C4-2B (cell line): ENCODE data around the gene GALNT17.

Experiments
- ZFX ChIP-seq: fragments of 450-650 bp; IDR thresholded peaks from 2 replicates; pipeline ENCODE4 v1.6.1; 2017
- TF ChIP-seq, protein P1 (sequence below): fragments of 450-650 bp; conservative IDR thresholded peaks from 2 replicates; pipeline ENCODE4 v1.5.1; 2017; ENCODE audit warnings: mild to moderate bottlenecking

GRCh38 chr7:71637578-71637977 is 505.6 kb downstream of the GALNT17 start:
- TF ChIP-seq, protein P1, sequence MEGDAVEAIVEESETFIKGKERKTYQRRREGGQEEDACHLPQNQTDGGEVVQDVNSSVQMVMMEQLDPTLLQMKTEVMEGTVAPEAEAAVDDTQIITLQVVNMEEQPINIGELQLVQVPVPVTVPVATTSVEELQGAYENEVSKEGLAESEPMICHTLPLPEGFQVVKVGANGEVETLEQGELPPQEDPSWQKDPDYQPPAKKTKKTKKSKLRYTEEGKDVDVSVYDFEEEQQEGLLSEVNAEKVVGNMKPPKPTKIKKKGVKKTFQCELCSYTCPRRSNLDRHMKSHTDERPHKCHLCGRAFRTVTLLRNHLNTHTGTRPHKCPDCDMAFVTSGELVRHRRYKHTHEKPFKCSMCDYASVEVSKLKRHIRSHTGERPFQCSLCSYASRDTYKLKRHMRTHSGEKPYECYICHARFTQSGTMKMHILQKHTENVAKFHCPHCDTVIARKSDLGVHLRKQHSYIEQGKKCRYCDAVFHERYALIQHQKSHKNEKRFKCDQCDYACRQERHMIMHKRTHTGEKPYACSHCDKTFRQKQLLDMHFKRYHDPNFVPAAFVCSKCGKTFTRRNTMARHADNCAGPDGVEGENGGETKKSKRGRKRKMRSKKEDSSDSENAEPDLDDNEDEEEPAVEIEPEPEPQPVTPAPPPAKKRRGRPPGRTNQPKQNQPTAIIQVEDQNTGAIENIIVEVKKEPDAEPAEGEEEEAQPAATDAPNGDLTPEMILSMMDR = no peak
- no peak for TF ChIP-seq ZFX
